HepG2 (cell line): ENCODE data around the gene TUBG1. TPM values are rescaled to one million over a fixed set of nuclear protein-coding genes. Genes with fewer than 3 reads are reported as not detected.

Experiments used
- ATAC-seq: fragments of 200-7000 bp; cut with Tn5 transposase; 3 replicates; pipeline ENCODE4 v1.9.1; 2020; ENCODE audit warnings: mild to moderate bottlenecking, moderate library complexity
- BruUV-seq: library from RNA; stranded (reverse); fragments of 400-500 nt; replicated peaks from 2 replicates; lab custom pipeline; 2021; lab: Mats Ljungman, UMichigan
- CTCF ChIA-PET: fragments of 300-600 bp; formaldehyde crosslinking; extraction: SDS; loops from one replicate; lab custom pipeline; 2021; ENCODE audit warnings: low total read pairs, inconsistent platforms, low intra/inter-chr PET ratio; lab: Yijun Ruan, JAX
- POLR2A ChIA-PET: fragments of 350-600 bp; sonication (Branson Sonifier 250); formaldehyde crosslinking; loops from one replicate; lab custom pipeline; 2020; ENCODE audit warnings: antibody characterized with exemption, inconsistent platforms; lab: Yijun Ruan, JAX
- DNase-seq: peaks from one replicate; pipeline ENCODE4 v3.0.0-alpha.2; 2015; ENCODE audit warnings: low spot score
- FAIRE-seq: peaks from 3 replicates; lab custom pipeline; 2011; peaks lifted over from hg19 to GRCh38; lab: Jason Lieb, UNC
- H2AFZ ChIP-seq: one replicate; pipeline ENCODE4 v1.6.1; 2011; ENCODE audit warnings: low read length, inconsistent platforms
- H3K27ac ChIP-seq: fragments of 300-600 bp; 3 replicates; pipeline ENCODE4 v1.8.0; 2011; ENCODE audit warnings: mixed run types, mild to moderate bottlenecking, mixed read lengths, low read length, inconsistent platforms; ENCODE audit not compliant: insufficient read depth; ENCODE audit errors: extremely low read length
- H3K27me3 ChIP-seq, 2 experiments: fragments of 200-600 bp in 1 of 2; 2 replicates in 1 of 2; 3 replicates in 1 of 2; pipeline versions ENCODE4 v1.6.0 to v1.8.0; 2011; ENCODE audit warnings: low read length in 2 of 2, mild to moderate bottlenecking in 2 of 2, moderate library complexity in 2 of 2, inconsistent platforms in 1 of 2; ENCODE audit not compliant: insufficient read depth in 2 of 2, control insufficient read depth in 1 of 2
- H3K36me3 ChIP-seq, 2 experiments: fragments of 200-600 bp in 1 of 2; replicated peaks in 1 of 2; 2 replicates in 1 of 2; 3 replicates in 1 of 2; pipeline versions ENCODE4 v1.5.1 to v1.8.0; 2011; ENCODE audit warnings: low read length in 2 of 2, inconsistent platforms in 1 of 2; ENCODE audit not compliant: insufficient read depth in 2 of 2, control insufficient read depth in 1 of 2
- H3K4me1 ChIP-seq: 2 replicates; pipeline ENCODE4 v1.5.1; 2012; ENCODE audit warnings: low read length, inconsistent platforms; ENCODE audit not compliant: insufficient read depth
- H3K4me2 ChIP-seq: 2 replicates; pipeline ENCODE4 v1.6.0; 2011; ENCODE audit warnings: low read depth, low read length, inconsistent platforms
- H3K4me3 ChIP-seq, 3 experiments: fragments of 200-600 bp in 1 of 3; sonication (generic), shearing (Covaris generic) in 1 of 3; replicated peaks in 1 of 3; 2 replicates each; pipeline ENCODE4 v1.5.1; 2011 to 2016; ENCODE audit warnings: low read length in 3 of 3, inconsistent platforms in 2 of 3, low read depth in 2 of 3, mild to moderate bottlenecking in 2 of 3, control low read depth in 1 of 3, mixed read lengths in 1 of 3; ENCODE audit not compliant: insufficient read depth in 1 of 3
- H3K79me2 ChIP-seq: one replicate; pipeline ENCODE4 v1.6.1; 2011; ENCODE audit warnings: low read length, inconsistent platforms; ENCODE audit not compliant: insufficient read depth
- H3K9ac ChIP-seq: 2 replicates; pipeline ENCODE4 v1.6.0; 2011; ENCODE audit warnings: mild to moderate bottlenecking, low read depth, low read length, inconsistent platforms; ENCODE audit not compliant: insufficient read depth
- H3K9me3 ChIP-seq: 2 replicates; pipeline ENCODE4 v1.5.1; 2012; ENCODE audit warnings: mild to moderate bottlenecking, low read length
- H4K20me1 ChIP-seq: 2 replicates; pipeline ENCODE4 v1.6.0; 2011; ENCODE audit warnings: inconsistent platforms, mild to moderate bottlenecking, low read length, moderate library complexity; ENCODE audit not compliant: insufficient read depth
- DR1 ChIP-seq: sonication (generic); formaldehyde crosslinking; IDR thresholded peaks from 2 replicates; pipeline ENCODE4 v1.8.0; 2021; ENCODE audit warnings: mild to moderate bottlenecking, missing genetic modification reagents, inconsistent platforms
- HDAC1 ChIP-seq: sonication (generic); formaldehyde crosslinking; IDR thresholded peaks from 2 replicates; pipeline ENCODE4 v1.5.1; 2020; ENCODE audit warnings: mild to moderate bottlenecking, missing genetic modification reagents
- HHEX ChIP-seq: IDR thresholded peaks from 2 replicates; pipeline ENCODE4 v1.6.1; 2016; ENCODE audit warnings: control low read depth
- NCOA1 ChIP-seq: sonication (generic); formaldehyde crosslinking; IDR thresholded peaks from 2 replicates; pipeline ENCODE4 v1.9.0; 2021; ENCODE audit warnings: missing genetic modification reagents
- NFRKB ChIP-seq: fragments of 450-650 bp; IDR thresholded peaks from 2 replicates; pipeline ENCODE4 v1.6.1; 2017
- POGZ ChIP-seq: sonication (generic); formaldehyde crosslinking; IDR thresholded peaks from 2 replicates; pipeline ENCODE4 v1.4.0; 2020; ENCODE audit warnings: mild to moderate bottlenecking, missing genetic modification reagents
- RARG ChIP-seq: sonication (generic); formaldehyde crosslinking; IDR thresholded peaks from 2 replicates; pipeline ENCODE4 v1.4.0; 2020; ENCODE audit warnings: low read depth, mild to moderate bottlenecking, missing genetic modification reagents
- SP4 ChIP-seq: sonication (generic); formaldehyde crosslinking; IDR thresholded peaks from 2 replicates; pipeline ENCODE4 v1.8.1; 2023; ENCODE audit warnings: mild to moderate bottlenecking, missing genetic modification reagents
- SRSF4 ChIP-seq: fragments of 200-400 bp; formaldehyde crosslinking; IDR thresholded peaks from one replicate; pipeline ENCODE4 v1.6.1; 2018; ENCODE audit warnings: mild to moderate bottlenecking, low read depth, low read length, moderate library complexity; ENCODE audit not compliant: poor library complexity, severe bottlenecking
- TBP ChIP-seq: sonication (generic); formaldehyde crosslinking; IDR thresholded peaks from 2 replicates; pipeline ENCODE4 v1.5.0; 2020; ENCODE audit warnings: missing genetic modification reagents
- TSC22D2 ChIP-seq: sonication (generic); formaldehyde crosslinking; IDR thresholded peaks from 2 replicates; pipeline ENCODE4 v1.5.1; 2020; ENCODE audit warnings: missing genetic modification reagents, mild to moderate bottlenecking, borderline replicate concordance
- ZNF354B ChIP-seq: sonication (generic); formaldehyde crosslinking; IDR thresholded peaks from 2 replicates; pipeline ENCODE4 v1.8.0; 2022; ENCODE audit warnings: mild to moderate bottlenecking, missing genetic modification reagents
- ZNF557 ChIP-seq: sonication (generic); formaldehyde crosslinking; IDR thresholded peaks from 2 replicates; pipeline ENCODE4 v1.4.0; 2020; ENCODE audit warnings: missing genetic modification reagents
- ZNF629 ChIP-seq: sonication (generic); formaldehyde crosslinking; conservative IDR thresholded peaks from 2 replicates; pipeline ENCODE4 v1.5.0; 2020; ENCODE audit warnings: missing genetic modification reagents
- ZNF644 ChIP-seq: IDR thresholded peaks from 2 replicates; pipeline ENCODE4 v1.6.1; 2016; ENCODE audit warnings: low read depth
- ZNF7 ChIP-seq: IDR thresholded peaks from 2 replicates; pipeline ENCODE4 v1.6.1; 2016; ENCODE audit warnings: missing biosample characterization, missing genetic modification reagents
- ZNF883 ChIP-seq: sonication (generic); formaldehyde crosslinking; IDR thresholded peaks from 2 replicates; pipeline ENCODE4 v1.5.1; 2020; ENCODE audit warnings: mild to moderate bottlenecking, missing genetic modification reagents; ENCODE audit errors: not compliant biosample characterization
- WGBS: methylation state at CpG from one replicate; pipeline ENCODE4 v1.1.6; 2017; ENCODE audit warnings: low lambda C conversion rate; 5-methylcytosine and 5-hydroxymethylcytosine counted together
- in situ Hi-C: cut with HindIII; loops from 2 replicates; pipeline ENCODE4 v1.10.0; 2017; ENCODE audit warnings: low pct_unique_long_range_greater_than_20kb; ENCODE audit not compliant: extremely low pct_ligation_motif_present
- intact Hi-C: fragments of 100-400 bp; cut with micrococcal nuclease; formaldehyde crosslinking; loops from one replicate; pipeline ENCODE4 v1.10.0; 2022; ENCODE audit not compliant: unreplicated experiment
- polyA plus RNA-seq, 8 experiments: library from polyadenylated mRNA; depleted of rRNA in 3 of 8; stranded (reverse) in 7 of 8; unstranded in 1 of 8; fragments of >200 nt; fragmentation: Illumina TruSeq in 4 of 8; extraction: Trizol in 4 of 8; gene quantifications; 2 replicates each; pipeline versions ENCODE4 v1.2.1 to v1.2.3, GENCODE V29; 2011 to 2016; ENCODE audit warnings: low read depth in 4 of 8, missing spikeins in 1 of 8, mixed read lengths in 1 of 8; ENCODE audit not compliant: insufficient read depth in 1 of 8
- total RNA-seq, 5 experiments: library from RNA; depleted of rRNA; stranded (reverse); fragments of >200 nt; fragmentation: Illumina TruSeq; extraction: Trizol; gene quantifications; 2 replicates each; pipeline ENCODE4 v1.2.3, GENCODE V29; 2016; ENCODE audit warnings: low read depth in 1 of 5
- TF ChIP-seq, protein P1 (sequence below): sonication (generic); formaldehyde crosslinking; IDR thresholded peaks from 2 replicates; pipeline ENCODE4 v1.4.0; 2020; ENCODE audit warnings: missing genetic modification reagents
- TF ChIP-seq, protein P2 (sequence below): sonication (generic); formaldehyde crosslinking; IDR thresholded peaks from 2 replicates; pipeline ENCODE4 v1.4.0; 2020; ENCODE audit warnings: missing genetic modification reagents
- TF ChIP-seq, protein P3 (sequence below): sonication (generic); formaldehyde crosslinking; IDR thresholded peaks from 2 replicates; pipeline ENCODE4 v1.4.0; 2020; ENCODE audit warnings: mild to moderate bottlenecking, missing genetic modification reagents

The TUBG1 gene
- total and polyA plus RNA-seq, 2 of the 13 experiments (the other 11 are each of a cell fraction or from before 2014, with no cell fraction given), result 74.1 to 137 TPM

DNA sequence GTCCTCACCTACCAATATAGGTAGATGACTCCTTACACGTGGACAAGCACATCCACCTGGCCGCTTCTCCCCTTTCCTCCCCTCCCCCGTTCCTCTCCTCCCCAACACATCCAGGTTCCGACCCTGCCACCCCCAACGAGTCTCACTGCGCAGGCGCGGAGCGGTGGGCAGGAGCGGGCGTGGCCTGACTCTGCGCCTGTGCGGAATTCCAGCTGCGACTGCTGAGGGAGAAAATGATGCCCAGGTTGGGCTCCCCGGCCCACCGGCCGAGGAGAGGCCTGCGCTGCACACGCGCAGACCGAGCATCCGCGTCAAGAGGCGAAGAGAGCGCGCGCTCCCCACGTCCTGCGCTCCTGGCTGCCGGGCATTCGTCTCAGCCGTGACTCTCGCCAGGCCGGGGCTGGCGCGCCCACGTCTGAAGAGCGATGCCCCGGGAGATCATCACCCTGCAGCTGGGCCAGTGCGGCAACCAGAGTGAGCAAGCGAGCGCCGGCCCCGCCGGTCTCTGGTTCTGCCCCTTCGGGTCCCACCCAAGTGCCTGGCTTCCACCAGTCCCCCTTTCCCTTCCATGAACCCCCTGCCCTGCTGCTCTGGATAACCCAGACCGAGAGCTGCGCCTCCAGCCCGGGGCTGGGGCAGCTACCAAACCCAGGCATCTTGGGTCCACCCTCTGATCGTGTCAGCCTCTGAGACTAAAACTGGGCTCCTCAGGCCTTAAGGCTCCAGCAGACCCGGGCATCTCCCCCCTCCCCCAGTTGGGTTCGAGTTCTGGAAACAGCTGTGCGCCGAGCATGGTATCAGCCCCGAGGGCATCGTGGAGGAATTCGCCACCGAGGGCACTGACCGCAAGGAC, 49.8 kb downstream of the TUBG1 start, which contains the start of gene TUBG2:
Gene TUBG2, plus strand, starts transcription at position 206 of the 853 bp plus-strand sequence. Its CDS starts 220 bp downstream, at position 426.
- intact Hi-C loops, result loop anchor here (5.0 kb wide), 1 partner anchor 42 kb away; no protein-coding TSS in a partner anchor
- peak within 1 kb of the TSS; percentile 86 for H3K9ac ChIP-seq
- no peaks in the 10 kb centered on the region for H3K79me2 ChIP-seq
- H4K20me1 ChIP-seq, result no peaks in the 10 kb centered on the region
- H3K27ac ChIP-seq, result peak within 1 kb of the TSS; percentile 82
- peaks cover 4 to 16% of the 10 kb centered on the region in 2 experiments; a peak in 4 of 5 replicates for H3K36me3 ChIP-seq
- H3K4me3 ChIP-seq, result peak within 1 kb of the TSS; percentile 76 to 94 (median 93)
- peak within 1 kb of the TSS; percentile 97 for H3K4me2 ChIP-seq
- in situ Hi-C loops, result no loop called here
- DNase-seq (peak; percentile 92), ATAC-seq (peak; percentile 92), FAIRE-seq (peak; percentile 63)
- CTCF ChIA-PET, result no interaction called here
- under 1% methylated on average over 44 of the region's 59 CpGs for WGBS
- 0 out of 2 replicates have a peak, but pooled peaks cover 5% of the 10 kb centered on the region for H3K9me3 ChIP-seq
- no TSS peak for BruUV-seq
- POLR2A ChIA-PET, result interaction anchor here (0.5 to 4.5 kb wide), 17 partner anchors 9 to 181 kb away, joined by 3 to 65 read pairs (median 5); partner anchors contain the start of genes CCR10, EZH1, NAGLU and PLEKHH3
- H3K4me1 ChIP-seq, result peaks cover 47% of the 10 kb centered on the region
- peak within 1 kb of the TSS; percentile 91 for H2AFZ ChIP-seq
- no peaks in the 10 kb centered on the region; a peak in 1 of 5 replicates for H3K27me3 ChIP-seq
- TF ChIP-seq, protein P1, sequence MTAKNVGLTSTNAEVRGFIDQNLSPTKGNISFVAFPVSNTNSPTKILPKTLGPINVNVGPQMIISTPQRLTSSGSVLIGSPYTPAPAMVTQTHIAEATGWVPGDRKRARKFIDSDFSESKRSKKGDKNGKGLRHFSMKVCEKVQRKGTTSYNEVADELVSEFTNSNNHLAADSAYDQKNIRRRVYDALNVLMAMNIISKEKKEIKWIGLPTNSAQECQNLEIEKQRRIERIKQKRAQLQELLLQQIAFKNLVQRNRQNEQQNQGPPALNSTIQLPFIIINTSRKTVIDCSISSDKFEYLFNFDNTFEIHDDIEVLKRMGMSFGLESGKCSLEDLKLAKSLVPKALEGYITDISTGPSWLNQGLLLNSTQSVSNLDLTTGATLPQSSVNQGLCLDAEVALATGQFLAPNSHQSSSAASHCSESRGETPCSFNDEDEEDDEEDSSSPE (CRISPR knock-in tag), result 0 out of 2 replicates have a peak, but pooled peaks have one; percentile 36
- TF ChIP-seq NCOA1 (CRISPR knock-in tag), result no peak
- TF ChIP-seq ZNF644 (CRISPR knock-in tag), result peak; percentile 30
- peak; percentile 93 for TF ChIP-seq HDAC1 (CRISPR knock-in tag)
- peak; percentile 82 for TF ChIP-seq SP4
- TF ChIP-seq DR1, result peak; percentile 79; the same call in 1 of the 2 replicates
- TF ChIP-seq ZNF629 (CRISPR knock-in tag), result no peak
- TF ChIP-seq, protein P2, sequence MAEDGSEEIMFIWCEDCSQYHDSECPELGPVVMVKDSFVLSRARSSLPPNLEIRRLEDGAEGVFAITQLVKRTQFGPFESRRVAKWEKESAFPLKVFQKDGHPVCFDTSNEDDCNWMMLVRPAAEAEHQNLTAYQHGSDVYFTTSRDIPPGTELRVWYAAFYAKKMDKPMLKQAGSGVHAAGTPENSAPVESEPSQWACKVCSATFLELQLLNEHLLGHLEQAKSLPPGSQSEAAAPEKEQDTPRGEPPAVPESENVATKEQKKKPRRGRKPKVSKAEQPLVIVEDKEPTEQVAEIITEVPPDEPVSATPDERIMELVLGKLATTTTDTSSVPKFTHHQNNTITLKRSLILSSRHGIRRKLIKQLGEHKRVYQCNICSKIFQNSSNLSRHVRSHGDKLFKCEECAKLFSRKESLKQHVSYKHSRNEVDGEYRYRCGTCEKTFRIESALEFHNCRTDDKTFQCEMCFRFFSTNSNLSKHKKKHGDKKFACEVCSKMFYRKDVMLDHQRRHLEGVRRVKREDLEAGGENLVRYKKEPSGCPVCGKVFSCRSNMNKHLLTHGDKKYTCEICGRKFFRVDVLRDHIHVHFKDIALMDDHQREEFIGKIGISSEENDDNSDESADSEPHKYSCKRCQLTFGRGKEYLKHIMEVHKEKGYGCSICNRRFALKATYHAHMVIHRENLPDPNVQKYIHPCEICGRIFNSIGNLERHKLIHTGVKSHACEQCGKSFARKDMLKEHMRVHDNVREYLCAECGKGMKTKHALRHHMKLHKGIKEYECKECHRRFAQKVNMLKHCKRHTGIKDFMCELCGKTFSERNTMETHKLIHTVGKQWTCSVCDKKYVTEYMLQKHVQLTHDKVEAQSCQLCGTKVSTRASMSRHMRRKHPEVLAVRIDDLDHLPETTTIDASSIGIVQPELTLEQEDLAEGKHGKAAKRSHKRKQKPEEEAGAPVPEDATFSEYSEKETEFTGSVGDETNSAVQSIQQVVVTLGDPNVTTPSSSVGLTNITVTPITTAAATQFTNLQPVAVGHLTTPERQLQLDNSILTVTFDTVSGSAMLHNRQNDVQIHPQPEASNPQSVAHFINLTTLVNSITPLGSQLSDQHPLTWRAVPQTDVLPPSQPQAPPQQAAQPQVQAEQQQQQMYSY, result peak; percentile 69; the same call in 1 of the 2 replicates
- no peak for TF ChIP-seq ZNF354B (CRISPR knock-in tag)
- no peak for TF ChIP-seq RARG
- TF ChIP-seq HHEX (CRISPR knock-in tag), result no peak
- TF ChIP-seq ZNF557 (CRISPR knock-in tag), result no peak
- TF ChIP-seq TBP, result no peak
- no peak; the same call in 1 of the 2 replicates for TF ChIP-seq TSC22D2 (CRISPR knock-in tag)
- TF ChIP-seq POGZ (CRISPR knock-in tag), result peak; percentile 80
- TF ChIP-seq ZNF883 (CRISPR knock-in tag), result peak; percentile 94
- TF ChIP-seq NFRKB, result no peak
- TF ChIP-seq ZNF7, result no peak
- TF ChIP-seq SRSF4, result no peak
- TF ChIP-seq, protein P3, sequence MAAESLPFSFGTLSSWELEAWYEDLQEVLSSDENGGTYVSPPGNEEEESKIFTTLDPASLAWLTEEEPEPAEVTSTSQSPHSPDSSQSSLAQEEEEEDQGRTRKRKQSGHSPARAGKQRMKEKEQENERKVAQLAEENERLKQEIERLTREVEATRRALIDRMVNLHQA, result no peak
